Esophagus muscularis mucosa (tissue), 4 donors: ENCODE data around the gene NBEAL2. TPM values are rescaled to one million over a fixed set of nuclear protein-coding genes. Genes with fewer than 3 reads are reported as not detected.
"Not testable (repeated sequence)": the region's sequence is repeated elsewhere in the genome, so short reads cannot be mapped to it uniquely, and the experiment has no call there.

Experiments
- DNase-seq: peaks from one replicate; pipeline ENCODE4 v3.0.0-alpha.2; 2017; ENCODE audit errors: extremely low spot score
- H3K27ac ChIP-seq, 4 donors: fragments of 200-600 bp; sonication (generic); replicated peaks in 1 of 4; 1 replicate in 3 of 4; 2 replicates in 1 of 4; pipeline ENCODE4 v1.5.1; 2016 to 2019; ENCODE audit warnings: mild to moderate bottlenecking in 1 of 4
- H3K27me3 ChIP-seq, 4 donors: fragments of 200-600 bp; sonication (generic); one replicate each; pipeline versions ENCODE4 v1.5.1 to v1.6.0; 2016 to 2019
- H3K36me3 ChIP-seq, 4 donors: fragments of 200-600 bp; sonication (generic); one replicate each; pipeline ENCODE4 v1.5.1; 2016 to 2019
- H3K4me1 ChIP-seq, 4 donors: fragments of 200-600 bp; sonication (generic); one replicate each; pipeline ENCODE4 v1.5.1; 2016 to 2019
- H3K4me3 ChIP-seq, 4 donors: fragments of 200-600 bp; sonication (generic); 1 replicate in 2 of 4; 2 replicates in 2 of 4; pipeline ENCODE4 v1.5.1; 2016 to 2019; ENCODE audit warnings: mild to moderate bottlenecking in 4 of 4, moderate library complexity in 1 of 4
- H3K9me3 ChIP-seq, 4 donors: fragments of 200-600 bp; sonication (generic); 1 replicate in 3 of 4; 2 replicates in 1 of 4; pipeline ENCODE4 v1.5.1; 2016 to 2019
- CTCF ChIP-seq, 3 experiments: fragments of 200-600 bp in 2 of 3; fragments of 450-650 bp in 1 of 3; sonication (generic) in 2 of 3; IDR thresholded peaks; one replicate each; pipeline ENCODE4 v1.5.1; 2017 to 2019; ENCODE audit warnings: antibody characterized with exemption in 3 of 3, mild to moderate bottlenecking in 2 of 3, moderate library complexity in 1 of 3
- EP300 ChIP-seq: sonication (generic); formaldehyde crosslinking; IDR thresholded peaks from one replicate; pipeline ENCODE4 v1.6.1; 2017; ENCODE audit warnings: antibody characterized with exemption
- POLR2A ChIP-seq: fragments of 450-650 bp; IDR thresholded peaks from one replicate; pipeline ENCODE4 v1.6.1; 2017; ENCODE audit warnings: antibody characterized with exemption, moderate library complexity, mild to moderate bottlenecking, low read depth
- POLR2AphosphoS5 ChIP-seq, 2 donors: sonication (generic); formaldehyde crosslinking; IDR thresholded peaks; one replicate each; pipeline ENCODE4 v1.6.1; 2017; ENCODE audit warnings: antibody characterized with exemption in 2 of 2
- WGBS: methylation state at CpG from one replicate; pipeline ENCODE4 v1.1.5; 2018; 5-methylcytosine and 5-hydroxymethylcytosine counted together
- intact Hi-C: fragments of 100-400 bp; cut with DNase I; formaldehyde crosslinking; loops from one replicate; pipeline ENCODE4 v1.15.1; 2023
- total RNA-seq, 4 donors: library from RNA; depleted of rRNA; stranded (reverse); fragments of >200 nt; gene quantifications; one replicate each; pipeline versions ENCODE4 v1.1.0 to v1.2.1, GENCODE V29; 2016

The NBEAL2 gene
- total RNA-seq, 4 donors from 2014 or later: 16.6 to 22.1 (median 21.2) TPM

- intact Hi-C loops: no loop called here
- 93% methylated on average over 3 of the region's 3 CpGs for WGBS
- Histone ChIP-seq H3K27ac (no peak overlapping the region), H3K9me3 (no peaks in the 10 kb centered on the region), H3K27me3 (no peaks in the 10 kb centered on the region), H3K36me3 (peaks cover 0 to 10% (median 4%) of the 10 kb centered on the region in 4 donors), H3K4me1 (peaks cover under 1 to 19% (median 14%) of the 10 kb centered on the region in 4 donors), H3K4me3 (no peak overlapping the region)
- DNase-seq: no peak
- no peak for TF ChIP-seq CTCF (IDR thresholded peaks at IDR 0.05)
- TF ChIP-seq EP300: no peak
Observed at GRCh38 chr3:47028146-47028545, 48.7 kb downstream of the NBEAL2 start.

- H3K36me3 ChIP-seq: peaks cover 0 to 10% (median 5%) of the 10 kb centered on the region in 4 donors
- DNase-seq: no peak
- no peaks in the 10 kb centered on the region for H3K9me3 ChIP-seq
- 95% methylated on average over 1 of the region's 1 CpG for WGBS
- H3K4me1 ChIP-seq: peaks cover 0 to 16% (median 12%) of the 10 kb centered on the region in 4 donors
- no peak overlapping the region for H3K4me3 ChIP-seq
- no peak overlapping the region for H3K27ac ChIP-seq
- intact Hi-C loops: no loop called here
- no peak for TF ChIP-seq POLR2A
- no peak for TF ChIP-seq CTCF (IDR thresholded peaks at IDR 0.05)
- no peaks in the 10 kb centered on the region for H3K27me3 ChIP-seq
Observed at GRCh38 chr3:47028667-47029066, 49.2 kb downstream of the NBEAL2 start.

- WGBS: 81% methylated on average over 4 of the region's 4 CpGs
- H3K9me3 ChIP-seq, intact Hi-C loops, H3K4me3 ChIP-seq, DNase-seq, H3K27ac ChIP-seq, H3K27me3 ChIP-seq: not testable (repeated sequence)
- H3K4me1 ChIP-seq: peaks cover 0 to 18% (median 6%) of the 10 kb centered on the region in 4 donors
- H3K36me3 ChIP-seq: peaks cover 0 to 33% (median 22%) of the 10 kb centered on the region in 4 donors
Observed at GRCh38 chr3:47031041-47031440, 51.6 kb downstream of the NBEAL2 start.

- no peaks in the 10 kb centered on the region for H3K27me3 ChIP-seq
- no peaks in the 10 kb centered on the region for H3K9me3 ChIP-seq
- H3K4me3 ChIP-seq: no peak overlapping the region
- no peak for TF ChIP-seq POLR2A
- TF ChIP-seq CTCF (IDR thresholded peaks at IDR 0.05): no peak
- TF ChIP-seq POLR2AphosphoS5 (IDR thresholded peaks at IDR 0.05): no peak
- no peak for TF ChIP-seq EP300
- DNase-seq: no peak
- peaks cover 10 to 61% (median 49%) of the 10 kb centered on the region in 4 donors for H3K36me3 ChIP-seq
- no peak overlapping the region for H3K27ac ChIP-seq
- intact Hi-C loops: no loop called here
- 81% methylated on average over 2 of the region's 2 CpGs for WGBS
- peaks cover 0 to 18% (median 6%) of the 10 kb centered on the region in 4 donors for H3K4me1 ChIP-seq
Observed at GRCh38 chr3:47034868-47035489, 55.5 kb downstream of the NBEAL2 start.

- 59% methylated on average over 2 of the region's 2 CpGs for WGBS
- Histone ChIP-seq H3K4me1 (peaks cover 0 to 17% (median 4%) of the 10 kb centered on the region in 4 donors), H3K9me3 (no peaks in the 10 kb centered on the region), H3K27me3 (no peaks in the 10 kb centered on the region), H3K4me3 (no peak overlapping the region), H3K36me3 (peaks cover 12 to 68% (median 54%) of the 10 kb centered on the region in 4 donors), H3K27ac (no peak overlapping the region)
- no peak for TF ChIP-seq POLR2A
- no peak for TF ChIP-seq POLR2AphosphoS5 (IDR thresholded peaks at IDR 0.05)
- TF ChIP-seq CTCF (IDR thresholded peaks at IDR 0.05): no peak
- no peak for TF ChIP-seq EP300
- intact Hi-C loops: no loop called here
- DNase-seq: no peak
Observed at GRCh38 chr3:47035645-47036044, 56.2 kb downstream of the NBEAL2 start.
